Fibroblast of villous mesenchyme (primary cell): Measurements from ENCODE around the gene DOCK2. TPM values are rescaled to one million over a fixed set of nuclear protein-coding genes. Genes with fewer than 3 reads are reported as not detected.
A peak's percentile ranks its signal among the peaks of the same experiment; 100 is the strongest.

Source experiments
- DNase-seq: peaks from one replicate; pipeline ENCODE4 v3.0.0-alpha.2; 2010; ENCODE audit warnings: low read depth
- H3K4me3 ChIP-seq: 2 replicates; pipeline ENCODE4 v1.5.1; 2011; ENCODE audit warnings: low read depth, mild to moderate bottlenecking, low read length
- total RNA-seq: library from RNA; depleted of rRNA; stranded (reverse); fragments of >200 nt; gene quantifications from 2 replicates; pipeline ENCODE4 v1.2.3, GENCODE V29; 2012
- TF ChIP-seq, protein P1 (sequence below): IDR thresholded peaks from 2 replicates; pipeline ENCODE4 v1.5.1; 2012; ENCODE audit warnings: low read depth, mild to moderate bottlenecking, low read length; ENCODE audit not compliant: insufficient read depth

DOCK2 gene
- total RNA-seq, 1 donor, result 7.3 TPM

DNA sequence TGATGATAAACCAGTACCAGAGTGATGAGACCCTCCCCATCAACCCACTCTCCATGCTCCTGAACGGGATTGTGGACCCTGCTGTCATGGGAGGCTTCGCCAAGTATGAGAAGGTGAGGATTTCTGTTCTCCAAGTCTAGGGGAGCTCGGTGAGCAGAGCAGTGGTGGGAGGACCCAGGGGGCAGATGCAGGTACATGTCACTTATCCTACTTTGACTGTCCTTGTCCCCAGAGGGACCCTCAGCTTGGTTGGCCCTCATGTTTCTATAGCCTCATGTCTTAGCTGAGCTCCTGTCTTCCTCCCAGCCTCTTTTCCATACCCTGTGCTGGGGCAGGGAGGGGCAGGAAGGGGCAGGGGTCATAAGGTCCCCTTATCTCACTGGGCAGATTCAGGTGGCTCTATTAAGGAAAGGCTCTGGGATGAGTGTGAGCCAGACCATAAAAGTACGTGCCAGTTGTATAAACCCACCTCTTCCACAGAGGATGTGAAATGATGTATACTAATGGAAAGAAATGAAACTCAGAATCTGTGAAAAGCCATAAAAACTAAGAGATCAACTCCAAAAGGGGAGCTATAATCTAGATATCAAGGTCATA is 430.6 kb downstream of the DOCK2 start:
- H3K4me3 ChIP-seq, result no peak overlapping the region
- DNase-seq, result no peak
- TF ChIP-seq, protein P1, sequence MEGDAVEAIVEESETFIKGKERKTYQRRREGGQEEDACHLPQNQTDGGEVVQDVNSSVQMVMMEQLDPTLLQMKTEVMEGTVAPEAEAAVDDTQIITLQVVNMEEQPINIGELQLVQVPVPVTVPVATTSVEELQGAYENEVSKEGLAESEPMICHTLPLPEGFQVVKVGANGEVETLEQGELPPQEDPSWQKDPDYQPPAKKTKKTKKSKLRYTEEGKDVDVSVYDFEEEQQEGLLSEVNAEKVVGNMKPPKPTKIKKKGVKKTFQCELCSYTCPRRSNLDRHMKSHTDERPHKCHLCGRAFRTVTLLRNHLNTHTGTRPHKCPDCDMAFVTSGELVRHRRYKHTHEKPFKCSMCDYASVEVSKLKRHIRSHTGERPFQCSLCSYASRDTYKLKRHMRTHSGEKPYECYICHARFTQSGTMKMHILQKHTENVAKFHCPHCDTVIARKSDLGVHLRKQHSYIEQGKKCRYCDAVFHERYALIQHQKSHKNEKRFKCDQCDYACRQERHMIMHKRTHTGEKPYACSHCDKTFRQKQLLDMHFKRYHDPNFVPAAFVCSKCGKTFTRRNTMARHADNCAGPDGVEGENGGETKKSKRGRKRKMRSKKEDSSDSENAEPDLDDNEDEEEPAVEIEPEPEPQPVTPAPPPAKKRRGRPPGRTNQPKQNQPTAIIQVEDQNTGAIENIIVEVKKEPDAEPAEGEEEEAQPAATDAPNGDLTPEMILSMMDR, result no peak

DNA sequence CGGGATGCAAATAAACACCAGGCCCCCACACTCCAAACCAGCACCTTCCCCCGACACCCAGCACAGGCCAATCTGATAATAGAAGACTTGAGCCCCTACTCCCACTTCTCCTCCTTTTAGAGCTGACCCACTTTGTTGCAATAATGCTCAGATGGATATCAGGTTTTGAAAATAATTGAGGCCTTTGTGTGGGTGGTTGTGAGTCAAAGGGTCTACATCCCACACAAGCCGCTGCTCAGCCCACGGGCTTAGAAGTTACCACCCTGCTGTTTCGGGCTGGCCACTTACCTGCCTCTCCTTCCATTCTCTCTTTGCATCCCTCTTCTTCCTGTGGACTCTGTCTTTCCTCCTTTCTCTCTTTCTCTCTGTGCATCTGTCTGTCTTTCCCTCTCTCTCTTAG is 432.4 kb downstream of the DOCK2 start:
- TF ChIP-seq, protein P1, result no peak

DNA sequence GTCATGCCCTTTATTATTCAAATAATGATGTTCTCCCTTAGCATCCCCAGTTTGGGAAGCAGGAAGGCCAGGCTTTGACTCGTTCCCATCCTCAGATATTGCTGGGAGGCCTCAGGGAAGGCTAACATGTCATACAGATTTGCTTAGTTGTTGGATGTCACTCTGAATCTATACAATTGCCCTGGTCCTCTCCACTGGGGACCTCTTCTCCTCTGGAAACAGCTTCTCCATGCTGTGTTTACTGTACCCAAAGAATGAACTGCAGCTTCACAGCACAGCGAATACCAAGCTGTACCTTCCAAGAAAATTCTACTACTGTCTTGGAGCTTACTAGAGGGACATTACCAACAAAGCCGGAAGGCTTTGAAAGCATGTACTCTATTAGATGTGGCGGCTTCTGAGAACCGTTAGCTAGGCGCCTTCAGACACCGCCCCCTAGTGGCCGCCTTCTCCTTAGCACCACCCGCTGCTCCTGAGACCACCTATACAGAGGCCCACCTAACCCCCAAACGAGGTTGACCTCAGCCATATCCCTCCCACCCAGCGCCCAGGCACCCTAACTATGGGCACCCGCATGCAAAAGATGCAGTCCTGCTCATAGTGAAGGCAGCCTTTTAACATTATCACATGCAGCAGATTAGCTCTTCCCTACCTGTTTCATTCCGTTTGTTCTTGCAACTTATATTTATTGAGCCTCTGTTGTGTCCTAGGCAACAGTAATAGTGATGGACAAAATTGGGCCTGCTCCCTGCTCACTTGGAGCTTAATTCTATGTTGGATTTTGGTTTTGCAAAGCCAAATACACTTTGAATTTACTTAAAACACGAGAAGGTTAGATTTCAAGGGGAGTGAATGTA is 433.7 kb downstream of the DOCK2 start:
- TF ChIP-seq, protein P1, result peak; percentile 71
- H3K4me3 ChIP-seq, result no peak overlapping the region
- peak; percentile 46 for DNase-seq

More for the DNA sequence above, 432.4 kb downstream of the DOCK2 start:
- DNase-seq, result no peak
- H3K4me3 ChIP-seq, result no peak overlapping the region

DNA sequence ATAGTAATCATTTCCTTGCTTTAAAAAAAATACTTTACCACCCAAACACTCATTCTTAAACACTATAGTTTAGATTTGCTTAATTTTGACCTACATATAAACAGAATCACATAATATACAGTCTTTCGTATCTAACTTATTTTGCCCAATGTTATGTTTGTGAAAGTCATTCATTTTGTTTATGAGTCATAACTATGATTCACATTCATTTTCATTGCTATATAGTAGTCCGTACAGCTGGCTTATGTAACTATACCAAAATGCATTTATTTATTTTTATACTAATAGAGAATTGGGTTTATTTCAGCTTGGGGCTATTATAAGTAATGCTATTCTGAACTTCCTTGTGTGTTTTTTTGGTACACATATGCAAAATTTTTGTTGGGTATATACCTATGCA is 434.7 kb downstream of the DOCK2 start:
- no peak for DNase-seq
- H3K4me3 ChIP-seq, result no peak overlapping the region
- TF ChIP-seq, protein P1, result no peak

DNA sequence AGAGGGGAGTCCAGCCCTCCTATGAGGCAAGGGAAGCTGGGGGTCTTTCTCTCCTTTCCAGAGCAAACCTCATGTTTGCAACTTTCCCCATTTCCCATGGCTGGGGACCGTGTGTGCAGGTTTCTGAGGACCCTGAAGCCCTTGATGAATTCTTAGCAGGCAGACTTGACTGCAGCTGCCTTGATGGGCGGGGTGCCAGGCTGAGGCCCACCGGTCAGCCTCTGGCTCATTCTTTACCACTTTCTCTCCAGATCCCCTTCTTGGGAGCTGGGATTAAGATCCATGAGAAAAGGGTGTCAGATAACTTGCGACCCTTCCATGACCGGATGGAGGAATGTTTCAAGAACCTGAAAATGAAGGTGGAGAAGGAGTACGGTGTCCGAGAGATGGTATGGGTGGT is 438.6 kb downstream of the DOCK2 start:
- TF ChIP-seq, protein P1, result no peak
- no peak overlapping the region for H3K4me3 ChIP-seq
- DNase-seq, result no peak

DNA sequence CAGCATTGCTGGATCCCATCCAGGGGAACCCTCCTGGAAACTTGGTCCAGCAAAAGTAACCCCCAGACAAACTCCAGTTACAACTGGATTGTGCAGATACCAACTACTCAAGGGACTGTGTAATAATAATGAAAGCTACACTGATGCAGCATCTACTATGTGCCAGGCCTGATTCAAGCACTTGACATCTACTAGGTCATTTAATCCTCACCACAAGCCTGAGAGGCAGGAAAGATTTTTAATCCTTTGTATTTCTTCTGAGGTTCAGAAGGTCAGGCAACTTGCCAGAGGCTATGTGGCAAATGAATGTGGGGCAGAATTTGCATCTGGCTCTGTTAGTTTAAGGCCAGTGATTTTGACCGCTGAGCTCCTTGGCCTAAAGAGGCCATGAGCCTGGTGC is 439.1 kb downstream of the DOCK2 start:
- TF ChIP-seq, protein P1, result no peak
- no peak for DNase-seq
- no peak overlapping the region for H3K4me3 ChIP-seq
